Gastrocnemius medialis (tissue), 4 donors: ENCODE results near the gene SLC6A6.

Experiments used
- CTCF ChIP-seq, 5 experiments: fragments of 450-650 bp in 3 of 5; fragments of 200-600 bp in 2 of 5; sonication (generic) in 2 of 5; IDR thresholded peaks in 4 of 5; conservative IDR thresholded peaks in 1 of 5; 1 replicate in 4 of 5; 2 replicates in 1 of 5; pipeline ENCODE4 v1.5.1; 2016 to 2019; ENCODE audit warnings: antibody characterized with exemption in 5 of 5, mild to moderate bottlenecking in 3 of 5, moderate library complexity in 3 of 5
- POLR2A ChIP-seq, 2 donors: fragments of 450-650 bp; IDR thresholded peaks; one replicate each; pipeline ENCODE4 v1.6.1; 2017; ENCODE audit warnings: antibody characterized with exemption in 2 of 2, mild to moderate bottlenecking in 2 of 2, moderate library complexity in 2 of 2

GRCh38 chr3:14536055-14536815, 133.8 kb downstream of the SLC6A6 start:
- no peak for TF ChIP-seq CTCF (IDR thresholded peaks at IDR 0.05 in 4 of 5, conservative IDR thresholded peaks at IDR 0.05 in 1 of 5)
- no peak for TF ChIP-seq POLR2A (IDR thresholded peaks at IDR 0.05)
